HCT116 (cell line): ENCODE measurements around the gene STIMATE. TPM values are rescaled to one million over a fixed set of nuclear protein-coding genes. Genes with fewer than 3 reads are reported as not detected.

Experiments used
- ATAC-seq: fragments of 200-7000 bp; cut with Tn5 transposase; 2 replicates; pipeline ENCODE4 v1.9.1; 2020; ENCODE audit warnings: mild to moderate bottlenecking, moderate library complexity
- BruUV-seq: library from RNA; stranded (reverse); fragments of 400-500 nt; replicated peaks from 2 replicates; lab custom pipeline; 2021; lab: Mats Ljungman, UMichigan
- CTCF ChIA-PET: fragments of 300-600 bp; sonication (Branson Sonifier 250); formaldehyde crosslinking; loops from one replicate; lab custom pipeline; 2021; ENCODE audit warnings: antibody characterized with exemption; lab: Charles Lee
- POLR2A ChIA-PET: fragments of 300-600, 350-600 bp; sonication (Branson Sonifier 250); formaldehyde crosslinking; loops from one replicate; lab custom pipeline; 2021; ENCODE audit warnings: antibody characterized with exemption; lab: Charles Lee
- RAD21 ChIA-PET, 2 experiments: fragments of 300-600 bp; sonication (Branson Sonifier 250); formaldehyde crosslinking; loops; one replicate each; lab custom pipeline; 2023; ENCODE audit warnings: low total read pairs in 2 of 2; ENCODE audit not compliant: uncharacterized antibody in 2 of 2, unreplicated experiment in 2 of 2, low non-redundant PET in 1 of 2; lab: Charles Lee
- DNase-seq: peaks from one replicate; pipeline ENCODE4 v3.0.0-alpha.2; 2010; ENCODE audit warnings: low read depth, low spot score
- H2AFZ ChIP-seq: fragments of 200-600 bp; shearing (Covaris generic), sonication (generic); 2 replicates; pipeline ENCODE4 v1.6.1; 2017; ENCODE audit warnings: low read depth, mixed run types, mixed read lengths, antibody characterized with exemption, low read length; ENCODE audit not compliant: poor library complexity, severe bottlenecking
- H3K27ac ChIP-seq: 2 replicates; pipeline ENCODE4 v1.5.1; 2012; ENCODE audit warnings: low read depth, low read length
- H3K27me3 ChIP-seq: fragments of 200-600 bp; sonication (generic); 2 replicates; pipeline ENCODE4 v1.6.1; 2016; ENCODE audit warnings: mixed run types, low read length, mixed read lengths; ENCODE audit not compliant: insufficient read depth
- H3K36me3 ChIP-seq, 2 experiments: fragments of 200-500 bp in 1 of 2; fragments of 200-600 bp in 1 of 2; sonication (Bioruptor generic) in 1 of 2; sonication (generic) in 1 of 2; 2 replicates each; pipeline versions ENCODE4 v1.5.1 to v1.6.1; 2014 to 2016; ENCODE audit warnings: low read length in 2 of 2, inconsistent platforms in 1 of 2, mixed read lengths in 1 of 2, mixed run types in 1 of 2; ENCODE audit not compliant: insufficient read depth in 2 of 2, control insufficient read depth in 1 of 2
- H3K4me1 ChIP-seq, 2 experiments: fragments of 200-600 bp in 1 of 2; sonication (generic) in 1 of 2; 2 replicates each; pipeline versions ENCODE4 v1.5.1 to v1.6.1; 2012 to 2017; ENCODE audit warnings: low read length in 2 of 2, inconsistent platforms in 1 of 2, mild to moderate bottlenecking in 1 of 2, mixed read lengths in 1 of 2, mixed run types in 1 of 2, moderate library complexity in 1 of 2; ENCODE audit not compliant: insufficient read depth in 2 of 2, control insufficient read depth in 1 of 2
- H3K4me2 ChIP-seq: fragments of 200-600 bp; sonication (generic); 2 replicates; pipeline ENCODE4 v1.6.1; 2017; ENCODE audit warnings: mixed run types, low read length, mixed read lengths
- H3K4me3 ChIP-seq, 2 experiments: fragments of 200-600 bp in 1 of 2; sonication (generic) in 1 of 2; replicated peaks in 1 of 2; 2 replicates each; pipeline ENCODE4 v1.5.1; 2011 to 2016; ENCODE audit warnings: low read length in 2 of 2, control low read depth in 1 of 2, low read depth in 1 of 2, mild to moderate bottlenecking in 1 of 2, mixed read lengths in 1 of 2, mixed run types in 1 of 2
- H3K79me2 ChIP-seq: fragments of 200-600 bp; sonication (generic); 2 replicates; pipeline ENCODE4 v1.6.1; 2017; ENCODE audit warnings: mild to moderate bottlenecking, mixed run types, low read length, moderate library complexity, mixed read lengths; ENCODE audit not compliant: insufficient read depth
- H3K9ac ChIP-seq: fragments of 200-600 bp; sonication (generic); 2 replicates; pipeline ENCODE4 v1.6.1; 2016; ENCODE audit warnings: low read length, mixed read lengths
- H3K9me2 ChIP-seq: fragments of 200-600 bp; sonication (generic), shearing (Covaris generic); 2 replicates; pipeline ENCODE4 v1.6.1; 2017; ENCODE audit warnings: mixed run types, mild to moderate bottlenecking, moderate library complexity; ENCODE audit not compliant: insufficient read depth
- H3K9me3 ChIP-seq, 2 experiments: fragments of 200-500 bp in 1 of 2; fragments of 200-600 bp in 1 of 2; sonication (Bioruptor generic) in 1 of 2; sonication (generic) in 1 of 2; 2 replicates each; pipeline ENCODE4 v1.6.1; 2014 to 2017; ENCODE audit warnings: low read length in 2 of 2, mixed read lengths in 2 of 2, inconsistent platforms in 1 of 2, low read depth in 1 of 2, mild to moderate bottlenecking in 1 of 2, mixed run types in 1 of 2, moderate library complexity in 1 of 2; ENCODE audit not compliant: control insufficient read depth in 1 of 2, insufficient read depth in 1 of 2
- H4K20me1 ChIP-seq: fragments of 200-600 bp; sonication (generic), shearing (Covaris generic); 2 replicates; pipeline ENCODE4 v1.6.1; 2017; ENCODE audit warnings: mixed run types, mild to moderate bottlenecking, moderate library complexity; ENCODE audit not compliant: insufficient read depth
- EZH2 ChIP-seq: fragments of 200-600 bp; sonication (generic); IDR thresholded peaks from 2 replicates; pipeline ENCODE4 v1.6.1; 2017; ENCODE audit warnings: antibody characterized with exemption, mixed run types
- POLR2AphosphoS5 ChIP-seq: IDR thresholded peaks from 2 replicates; pipeline ENCODE4 v1.6.1; 2011; ENCODE audit warnings: mild to moderate bottlenecking, low read depth, low read length, moderate library complexity
- RAD21 ChIP-seq: IDR thresholded peaks from 2 replicates; pipeline ENCODE4 v1.6.1; 2012; ENCODE audit warnings: low read depth, mild to moderate bottlenecking
- SIN3A ChIP-seq: IDR thresholded peaks from 2 replicates; pipeline ENCODE4 v1.6.1; 2012; ENCODE audit warnings: low read depth
- SP1 ChIP-seq: IDR thresholded peaks from 2 replicates; pipeline ENCODE4 v1.6.1; 2012; ENCODE audit warnings: low read depth
- SRF ChIP-seq: IDR thresholded peaks from 2 replicates; pipeline ENCODE4 v1.6.1; 2012; ENCODE audit warnings: low read depth
- TCF7L2 ChIP-seq: IDR thresholded peaks from 2 replicates; pipeline ENCODE4 v1.7.0; 2011; ENCODE audit warnings: borderline replicate concordance, inconsistent platforms; ENCODE audit not compliant: insufficient read depth, insufficient read length; ENCODE audit errors: extremely low read depth
- YY1 ChIP-seq: IDR thresholded peaks from 2 replicates; pipeline ENCODE4 v1.6.1; 2011; ENCODE audit warnings: low read length, low read depth, moderate library complexity, mild to moderate bottlenecking; ENCODE audit not compliant: insufficient replicate concordance; ENCODE audit errors: extremely low read depth
- intact Hi-C: fragments of 100-400 bp; cut with micrococcal nuclease; formaldehyde crosslinking; loops from 2 replicates; pipeline ENCODE4 v1.10.0; 2022
- total RNA-seq: library from RNA; stranded (reverse); gene quantifications from one replicate; pipeline ENCODE4 v1.2.1, GENCODE V29; 2021; ENCODE audit not compliant: unreplicated experiment
- TF ChIP-seq, protein P1 (sequence below): IDR thresholded peaks from 2 replicates; pipeline ENCODE4 v1.6.1; 2012

Gene STIMATE
- total RNA-seq, 1 experiment from 2014 or later = 20.2 TPM

DNA sequence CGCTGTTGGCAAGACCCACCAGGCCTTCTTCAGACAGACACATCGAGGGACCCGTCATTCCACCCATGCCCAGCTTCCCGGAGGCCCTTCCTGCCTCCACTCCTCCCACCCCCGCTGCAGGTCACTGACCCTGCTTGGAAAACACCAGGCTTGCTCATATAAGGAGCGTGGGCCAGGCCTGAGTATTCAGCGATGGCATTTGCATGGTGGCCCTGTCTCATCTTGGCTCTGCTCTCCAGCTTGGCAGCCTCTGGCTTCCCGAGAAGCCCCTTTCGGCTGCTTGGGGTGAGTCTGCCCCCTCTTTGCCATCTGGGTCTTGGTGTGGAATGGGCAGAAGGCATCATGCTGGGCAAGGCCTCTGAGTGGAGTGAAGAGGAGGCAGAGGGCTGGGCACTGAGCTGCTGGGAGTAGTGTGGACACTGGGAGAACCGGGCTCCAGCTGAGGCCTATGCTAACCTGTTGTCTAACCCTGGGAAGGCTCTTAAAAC, 102.7 kb downstream of the STIMATE start, which contains the start of gene ITIH3:
TSS of gene ITIH3 (plus strand) at position 185 of the 488 bp plus-strand sequence. CDS start at position 193, 8 bp downstream.
- no peak within 1 kb of the TSS for H3K9ac ChIP-seq
- no TSS peak for BruUV-seq
- H3K79me2 ChIP-seq = no peaks in the 10 kb centered on the region
- no peaks in the 10 kb centered on the region for H3K9me2 ChIP-seq
- TF ChIP-seq SRF = no peak
- no peak for TF ChIP-seq POLR2AphosphoS5
- TF ChIP-seq EZH2 = no peak
- TF ChIP-seq RAD21 = no peak
- H3K4me3 ChIP-seq = no peak within 1 kb of the TSS
- no peak for ATAC-seq
- DNase-seq = no peak
- H4K20me1 ChIP-seq = no peaks in the 10 kb centered on the region
- no peak within 1 kb of the TSS for H3K27ac ChIP-seq
- no peaks in the 10 kb centered on the region for H3K36me3 ChIP-seq
- no peak within 1 kb of the TSS for H2AFZ ChIP-seq
- no peaks in the 10 kb centered on the region for H3K27me3 ChIP-seq
- RAD21 ChIA-PET = no interaction called here
- POLR2A ChIA-PET = no interaction called here
- H3K9me3 ChIP-seq = no peaks in the 10 kb centered on the region
- CTCF ChIA-PET = no interaction called here
- H3K4me2 ChIP-seq = no peak within 1 kb of the TSS
- intact Hi-C loops = no loop called here
- H3K4me1 ChIP-seq = peaks cover 0 to 7% of the 10 kb centered on the region in 2 experiments; a peak in 1 of 4 replicates

DNA sequence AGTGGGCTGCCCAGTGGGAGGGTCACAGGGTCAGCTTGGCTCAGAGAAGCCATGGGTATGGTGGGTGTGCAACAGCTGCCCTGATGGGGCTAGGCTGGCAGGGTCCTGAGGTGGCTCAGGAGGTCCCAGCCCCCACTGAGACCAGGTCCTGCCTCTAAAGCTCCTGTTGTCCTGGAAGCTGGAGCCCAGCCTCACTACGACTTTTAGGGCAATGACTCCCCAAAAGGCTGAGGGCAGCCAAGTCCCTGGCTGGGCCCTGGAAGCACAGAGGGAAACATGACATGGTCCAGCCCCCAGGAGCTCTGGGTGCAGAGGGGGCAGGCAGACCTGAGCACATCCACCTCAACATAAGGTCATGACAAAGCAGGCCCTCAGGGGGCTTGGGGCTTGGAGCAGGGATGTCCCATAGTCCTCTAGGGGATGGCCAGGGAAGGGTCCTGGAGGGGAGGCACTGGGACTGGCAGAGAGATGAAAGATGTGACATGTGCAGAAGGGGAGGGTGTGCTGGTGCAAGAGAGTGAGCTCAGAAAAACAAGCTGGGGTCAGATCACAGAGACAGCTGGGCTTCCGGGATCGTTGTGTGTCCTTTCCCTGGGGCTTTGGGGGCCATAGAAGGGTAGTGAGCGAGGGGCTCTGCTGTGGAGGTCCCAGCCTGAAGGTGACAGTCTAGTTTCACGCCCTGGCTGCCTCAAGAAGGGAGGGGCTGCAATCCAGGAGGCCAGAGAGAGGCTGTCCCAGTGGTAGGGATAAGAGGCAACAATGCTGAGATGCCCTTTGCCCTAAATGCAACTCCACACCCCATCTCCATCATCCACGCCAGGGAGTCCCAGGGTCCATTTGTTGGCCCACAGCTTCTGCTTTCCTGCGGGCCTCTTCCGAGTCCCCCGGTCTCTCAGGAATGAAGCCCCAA, 103.4 kb downstream of the STIMATE start:
- no peak for TF ChIP-seq YY1
- no peak for TF ChIP-seq SRF
- TF ChIP-seq, protein P1, sequence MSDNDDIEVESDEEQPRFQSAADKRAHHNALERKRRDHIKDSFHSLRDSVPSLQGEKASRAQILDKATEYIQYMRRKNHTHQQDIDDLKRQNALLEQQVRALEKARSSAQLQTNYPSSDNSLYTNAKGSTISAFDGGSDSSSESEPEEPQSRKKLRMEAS = no peak
- TF ChIP-seq TCF7L2 = no peak
- TF ChIP-seq SP1 = no peak
- no peak for TF ChIP-seq SIN3A
- ATAC-seq (no peak), DNase-seq (no peak)
- ChIA-PET CTCF (no interaction called here), RAD21 (no interaction called here), POLR2A (no interaction called here)
- H3K9ac ChIP-seq = no peak overlapping the region
- no peaks in the 10 kb centered on the region for H3K27me3 ChIP-seq
- no peaks in the 10 kb centered on the region for H4K20me1 ChIP-seq
- no peaks in the 10 kb centered on the region for H3K36me3 ChIP-seq
- BruUV-seq = no TSS peak
- H3K9me3 ChIP-seq = no peaks in the 10 kb centered on the region
- no peaks in the 10 kb centered on the region for H3K9me2 ChIP-seq
- no peak overlapping the region for H3K4me3 ChIP-seq
- no peak overlapping the region for H3K27ac ChIP-seq
- no peaks in the 10 kb centered on the region for H3K79me2 ChIP-seq
- H2AFZ ChIP-seq = no peak overlapping the region
- H3K4me2 ChIP-seq = no peak overlapping the region
- peaks cover 0 to 4% of the 10 kb centered on the region in 2 experiments; a peak in 1 of 4 replicates for H3K4me1 ChIP-seq
- intact Hi-C loops = no loop called here
